H1 (cell line): Measurements from ENCODE around the gene NR5A2. TPM values are rescaled to one million over a fixed set of nuclear protein-coding genes. Genes with fewer than 3 reads are reported as not detected.

ENCODE experiments used
- BACH1 ChIP-seq: IDR thresholded peaks from 2 replicates; pipeline ENCODE4 v1.6.1; 2012; ENCODE audit warnings: low read length, improper control_type of control experiment
- GTF2F1 ChIP-seq: IDR thresholded peaks from 2 replicates; pipeline ENCODE4 v1.6.1; 2012; ENCODE audit warnings: low read depth, low read length, improper control_type of control experiment, borderline replicate concordance
- HDAC2 ChIP-seq, 2 experiments: fragments of 300-600 bp in 1 of 2; sonication (generic) in 1 of 2; IDR thresholded peaks; 2 replicates each; pipeline ENCODE4 v1.6.1; 2011 to 2012; ENCODE audit warnings: low read depth in 2 of 2, low read length in 2 of 2, mild to moderate bottlenecking in 2 of 2, moderate library complexity in 2 of 2, borderline replicate concordance in 1 of 2, inconsistent platforms in 1 of 2
- RNF2 ChIP-seq: fragments of 200-900, 300-1000 bp; sonication (generic); IDR thresholded peaks from 2 replicates; pipeline ENCODE4 v1.7.1; 2016; ENCODE audit warnings: borderline replicate concordance, low read depth, mild to moderate bottlenecking, antibody characterized with exemption, low read length; ENCODE audit not compliant: poor library complexity, severe bottlenecking; ENCODE audit errors: missing control alignments
- polyA plus RNA-seq, 7 experiments: library from polyadenylated mRNA; depleted of rRNA in 3 of 7; stranded (reverse) in 5 of 7; unstranded in 2 of 7; fragments of >200 nt in 5 of 7; fragments of 200-250 nt in 2 of 7; gene quantifications; 1 replicate in 5 of 7; 2 replicates in 1 of 7; 4 replicates in 1 of 7; pipeline versions ENCODE4 v1.2.1 to v1.2.3, GENCODE V29; 2011 to 2013; ENCODE audit warnings: missing spikeins in 2 of 7, mixed read lengths in 2 of 7
- total RNA-seq: library from RNA; stranded (reverse); fragmentation: NEBNext Ultra II Directional; extraction: Animal tissue kit (Norgen Biotek cat#: 25700); gene quantifications from 2 replicates; pipeline ENCODE4 v1.2.1, GENCODE V29; 2021
- TF ChIP-seq, protein P1 (sequence below): IDR thresholded peaks from 2 replicates; pipeline ENCODE4 v1.6.1; 2011; ENCODE audit warnings: low read depth, mild to moderate bottlenecking, low read length; ENCODE audit not compliant: insufficient read depth

Gene NR5A2
- total and polyA plus RNA-seq, 2 of the 8 experiments (the other 6 are each of a cell fraction or from before 2014, with no cell fraction given), result 1.7 to 11.6 TPM

DNA sequence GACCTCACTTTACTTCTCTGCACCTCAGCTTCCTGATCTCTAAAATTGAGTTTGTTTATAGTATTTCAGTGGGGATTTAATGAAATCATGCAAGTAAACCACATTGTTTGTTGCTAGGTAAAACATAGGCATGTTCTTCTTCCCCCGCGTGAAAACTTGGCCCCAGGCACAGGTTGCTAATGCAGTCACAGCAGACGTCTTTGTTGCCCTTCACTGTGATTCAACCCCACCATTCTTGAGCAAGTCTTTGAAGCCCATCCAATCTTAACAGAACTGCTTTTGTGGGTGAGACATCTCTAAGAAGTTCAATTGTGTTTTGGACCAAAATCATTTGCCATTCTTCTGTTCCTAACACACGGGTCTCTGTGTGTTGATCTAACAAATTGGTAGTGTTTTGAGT, 196.8 kb downstream of the NR5A2 start (continued):
- TF ChIP-seq HDAC2 (IDR thresholded peaks at IDR 0.05; ENCODE audit: borderline replicate concordance in 1 of 2, low read depth in 2 of 2, low read length in 2 of 2) (no peak), RNF2 (no peak), GTF2F1 (no peak), BACH1 (no peak)
- TF ChIP-seq, protein P1, sequence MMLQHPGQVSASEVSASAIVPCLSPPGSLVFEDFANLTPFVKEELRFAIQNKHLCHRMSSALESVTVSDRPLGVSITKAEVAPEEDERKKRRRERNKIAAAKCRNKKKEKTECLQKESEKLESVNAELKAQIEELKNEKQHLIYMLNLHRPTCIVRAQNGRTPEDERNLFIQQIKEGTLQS, result no peak
